ENCODE measurements around the gene WDFY4.

DNA sequence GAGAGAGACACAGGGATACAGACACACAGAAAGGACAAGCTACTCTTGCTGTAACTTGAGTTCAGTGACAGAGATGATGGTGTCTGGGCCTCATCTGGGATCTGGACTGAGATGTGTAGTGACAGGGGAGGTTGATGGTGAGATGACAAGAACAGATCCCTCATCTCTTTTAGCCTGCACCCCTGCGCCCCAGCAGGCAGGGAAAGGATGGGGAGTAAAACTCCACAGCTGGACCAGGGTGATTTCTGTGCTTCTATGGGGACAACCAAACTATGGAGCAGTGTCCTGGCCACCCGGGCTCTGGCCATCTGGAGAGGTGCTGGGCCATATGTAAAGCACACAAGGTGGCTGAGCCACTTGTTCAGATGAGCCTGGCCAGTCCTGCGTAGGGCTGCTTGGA, 259.5 kb downstream of the WDFY4 start:
- TF ChIP-seq PML (IDR thresholded peaks at IDR 0.05; ENCODE audit: low read length) (no peak), CBX3 (IDR thresholded peaks at IDR 0.05; ENCODE audit: borderline replicate concordance in 1 of 2, low read length in 2 of 2) (no peak), CREB1 (IDR thresholded peaks at IDR 0.05) (no peak), CREB1 (CRISPR knock-in tag; IDR thresholded peaks at IDR 0.05) (no peak), ZNF224 (CRISPR knock-in tag; IDR thresholded peaks at IDR 0.05) (no peak), ZNF134 (CRISPR knock-in tag; conservative IDR thresholded peaks at IDR 0.05) (no peak), CBX1 (IDR thresholded peaks at IDR 0.05; ENCODE audit: low read depth) (no peak), KLF1 (tag; IDR thresholded peaks at IDR 0.05) (no peak)
